ENCODE results near the gene TTC9.

Gene TTC9

GRCh38 chr14:70646705-70647104 lies 5.0 kb downstream of the TTC9 start:
- no peak for DNase-seq

GRCh38 chr14:70648346-70648745 lies 6.6 kb downstream of the TTC9 start:
- DNase-seq = no peak

GRCh38 chr14:70649803-70650202 lies 8.1 kb downstream of the TTC9 start:
- no peak for DNase-seq

GRCh38 chr14:70651522-70651921 lies 9.8 kb downstream of the TTC9 start:
- no peak for DNase-seq

GRCh38 chr14:70652871-70653270 lies 11.2 kb downstream of the TTC9 start:
- DNase-seq = no peak

- DNase-seq = no peak
Measured at GRCh38 chr14:70653662-70654061, 11.9 kb downstream of the TTC9 start.

- no peak for DNase-seq
Measured at GRCh38 chr14:70654632-70655031, 12.9 kb downstream of the TTC9 start.

GRCh38 chr14:70655110-70655826 lies 13.6 kb downstream of the TTC9 start:
- DNase-seq = no peak

GRCh38 chr14:70658899-70659298 lies 17.2 kb downstream of the TTC9 start:
- no peak for DNase-seq

- no peak for DNase-seq
Measured at GRCh38 chr14:70660967-70661893, 19.5 kb downstream of the TTC9 start.

- no peak for DNase-seq
Measured at GRCh38 chr14:70662080-70662479, 20.4 kb downstream of the TTC9 start.

GRCh38 chr14:70662816-70663215 lies 21.1 kb downstream of the TTC9 start:
- no peak for DNase-seq

GRCh38 chr14:70663707-70664179 lies 22.0 kb downstream of the TTC9 start:
- no peak for DNase-seq

GRCh38 chr14:70664698-70665447 lies 23.2 kb downstream of the TTC9 start:
- no peak for DNase-seq

- DNase-seq = no peak
Measured at GRCh38 chr14:70665448-70666360, 24.0 kb downstream of the TTC9 start.

GRCh38 chr14:70666361-70666686 lies 24.6 kb downstream of the TTC9 start:
- no peak for DNase-seq

GRCh38 chr14:70670992-70671651 lies 29.4 kb downstream of the TTC9 start:
- DNase-seq = no peak

- DNase-seq = no peak
Measured at GRCh38 chr14:70671652-70672644, 30.2 kb downstream of the TTC9 start.

GRCh38 chr14:70677341-70677740 lies 35.6 kb downstream of the TTC9 start:
- no peak for DNase-seq

GRCh38 chr14:70680748-70681147 lies 39.0 kb downstream of the TTC9 start:
- no peak for DNase-seq
